Caco-2 (cell line): ENCODE results near the gene ADGRL2. TPM values are rescaled to one million over a fixed set of nuclear protein-coding genes. Genes with fewer than 3 reads are reported as not detected.

Experiments used
- BruUV-seq: library from RNA; stranded (reverse); fragments of 400-500 nt; replicated peaks from 2 replicates; lab custom pipeline; 2021; lab: Mats Ljungman, UMichigan
- CTCF ChIA-PET: fragments of 300-600 bp; sonication (Branson Sonifier 250); formaldehyde crosslinking; loops from one replicate; lab custom pipeline; 2022; ENCODE audit warnings: antibody characterized with exemption; lab: Charles Lee
- POLR2A ChIA-PET: fragments of 300-600 bp; sonication (Branson Sonifier 250); formaldehyde crosslinking; loops from one replicate; lab custom pipeline; 2022; ENCODE audit warnings: antibody characterized with exemption; lab: Charles Lee
- DNase-seq, 2 experiments: peaks; one replicate each; pipeline versions ENCODE4 v3.0.0 to v3.0.0-alpha.2; 2020 to 2022
- H3K27me3 ChIP-seq: replicated peaks from 2 replicates; pipeline ENCODE4 v1.6.0; 2011; ENCODE audit warnings: low read length; ENCODE audit not compliant: control insufficient read depth, insufficient read depth
- H3K36me3 ChIP-seq: 2 replicates; pipeline ENCODE4 v1.5.1; 2011; ENCODE audit warnings: low read length; ENCODE audit not compliant: control insufficient read depth, insufficient read depth
- H3K4me1 ChIP-seq: fragments of 250-450 bp; sonication (Bioruptor Pico); 2 replicates; pipeline ENCODE4 v1.5.1; 2020; ENCODE audit warnings: mild to moderate bottlenecking
- H3K4me3 ChIP-seq: 2 replicates; pipeline ENCODE4 v1.5.1; 2011; ENCODE audit warnings: low read depth, mild to moderate bottlenecking, control low read depth, low read length
- H3K9me3 ChIP-seq: fragments of 250-450 bp; sonication (Bioruptor Pico); 2 replicates; pipeline ENCODE4 v1.5.1; 2020; ENCODE audit warnings: mild to moderate bottlenecking, moderate library complexity
- H3K27ac Mint-ChIP-seq: one replicate; pipeline ENCODE4 v1.8.0; 2022; ENCODE audit warnings: mixed read lengths; ENCODE audit not compliant: unreplicated experiment
- H3K27me3 Mint-ChIP-seq: one replicate; pipeline ENCODE4 v1.8.0; 2022; ENCODE audit warnings: mixed read lengths; ENCODE audit not compliant: insufficient read depth, unreplicated experiment
- H3K36me3 Mint-ChIP-seq: one replicate; pipeline ENCODE4 v1.8.0; 2022; ENCODE audit warnings: mild to moderate bottlenecking, mixed read lengths; ENCODE audit not compliant: insufficient read depth, unreplicated experiment
- H3K4me1 Mint-ChIP-seq: one replicate; pipeline ENCODE4 v1.8.0; 2022; ENCODE audit warnings: low read depth, mixed read lengths; ENCODE audit not compliant: unreplicated experiment
- H3K4me3 Mint-ChIP-seq: one replicate; pipeline ENCODE4 v1.8.0; 2022; ENCODE audit warnings: mild to moderate bottlenecking, moderate library complexity, mixed read lengths; ENCODE audit not compliant: unreplicated experiment
- H3K9me3 Mint-ChIP-seq: one replicate; pipeline ENCODE4 v1.8.0; 2022; ENCODE audit warnings: mixed read lengths; ENCODE audit not compliant: unreplicated experiment
- intact Hi-C: fragments of 100-400 bp; cut with micrococcal nuclease; formaldehyde crosslinking; loops from one replicate; pipeline ENCODE4 v1.10.0; 2022; ENCODE audit not compliant: unreplicated experiment
- total RNA-seq: library from RNA; stranded (reverse); gene quantifications from 2 replicates; pipeline ENCODE4 v1.2.3, GENCODE V29; 2022
- TF ChIP-seq, protein P1 (sequence below), 2 experiments: fragments of 200-600 bp in 1 of 2; IDR thresholded peaks; 1 replicate in 1 of 2; 2 replicates in 1 of 2; pipeline versions ENCODE4 v1.5.1 to v1.8.0; 2011 to 2022; ENCODE audit warnings: antibody characterized with exemption in 1 of 2, control low read depth in 1 of 2, inconsistent platforms in 1 of 2, low read depth in 1 of 2, low read length in 1 of 2, mild to moderate bottlenecking in 1 of 2, moderate library complexity in 1 of 2; ENCODE audit not compliant: insufficient read depth in 1 of 2, severe bottlenecking in 1 of 2, unreplicated experiment in 1 of 2

The ADGRL2 gene
- total RNA-seq, 1 experiment from 2014 or later, result 3.8 TPM

DNA sequence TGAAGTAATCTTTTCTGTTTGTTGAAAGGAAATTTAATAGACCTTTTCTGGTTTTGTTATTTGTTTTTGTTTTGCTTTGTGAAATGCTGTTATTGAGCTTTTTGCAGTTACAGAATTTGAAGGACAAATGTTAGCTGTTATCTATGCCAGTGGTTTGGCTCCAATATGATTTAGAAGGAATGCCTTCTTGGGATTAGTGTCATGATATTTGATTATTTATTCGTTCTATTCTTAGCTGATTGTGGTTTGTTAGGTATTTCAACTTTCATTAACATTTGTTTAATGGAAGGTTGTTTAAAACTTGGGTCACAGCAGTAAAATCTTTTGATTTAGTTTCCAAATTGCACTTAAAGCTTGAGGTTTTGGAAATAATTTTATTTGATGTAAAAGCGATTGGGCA lies 33.5 kb downstream of the ADGRL2 start:
- Mint-ChIP-seq H3K27ac (no peak overlapping the region), H3K36me3 (no peaks in the 10 kb centered on the region), H3K27me3 (peaks cover 3% of the 10 kb centered on the region), H3K4me3 (no peak overlapping the region), H3K4me1 (no peaks in the 10 kb centered on the region), H3K9me3 (no peaks in the 10 kb centered on the region)
- no peaks in the 10 kb centered on the region for H3K4me1 ChIP-seq
- CTCF ChIA-PET, result no interaction called here
- POLR2A ChIA-PET, result no interaction called here
- no peak overlapping the region for H3K4me3 ChIP-seq
- no peaks in the 10 kb centered on the region for H3K36me3 ChIP-seq
- no peaks in the 10 kb centered on the region for H3K27me3 ChIP-seq
- H3K9me3 ChIP-seq, result no peaks in the 10 kb centered on the region
- TF ChIP-seq, protein P1, sequence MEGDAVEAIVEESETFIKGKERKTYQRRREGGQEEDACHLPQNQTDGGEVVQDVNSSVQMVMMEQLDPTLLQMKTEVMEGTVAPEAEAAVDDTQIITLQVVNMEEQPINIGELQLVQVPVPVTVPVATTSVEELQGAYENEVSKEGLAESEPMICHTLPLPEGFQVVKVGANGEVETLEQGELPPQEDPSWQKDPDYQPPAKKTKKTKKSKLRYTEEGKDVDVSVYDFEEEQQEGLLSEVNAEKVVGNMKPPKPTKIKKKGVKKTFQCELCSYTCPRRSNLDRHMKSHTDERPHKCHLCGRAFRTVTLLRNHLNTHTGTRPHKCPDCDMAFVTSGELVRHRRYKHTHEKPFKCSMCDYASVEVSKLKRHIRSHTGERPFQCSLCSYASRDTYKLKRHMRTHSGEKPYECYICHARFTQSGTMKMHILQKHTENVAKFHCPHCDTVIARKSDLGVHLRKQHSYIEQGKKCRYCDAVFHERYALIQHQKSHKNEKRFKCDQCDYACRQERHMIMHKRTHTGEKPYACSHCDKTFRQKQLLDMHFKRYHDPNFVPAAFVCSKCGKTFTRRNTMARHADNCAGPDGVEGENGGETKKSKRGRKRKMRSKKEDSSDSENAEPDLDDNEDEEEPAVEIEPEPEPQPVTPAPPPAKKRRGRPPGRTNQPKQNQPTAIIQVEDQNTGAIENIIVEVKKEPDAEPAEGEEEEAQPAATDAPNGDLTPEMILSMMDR (IDR thresholded peaks at IDR 0.05; ENCODE audit: insufficient read depth in 1 of 2, low read depth in 1 of 2, low read length in 1 of 2, severe bottlenecking in 1 of 2, unreplicated experiment in 1 of 2), result no peak
- no peak for DNase-seq
- no TSS peak for BruUV-seq
- intact Hi-C loops, result no loop called here

DNA sequence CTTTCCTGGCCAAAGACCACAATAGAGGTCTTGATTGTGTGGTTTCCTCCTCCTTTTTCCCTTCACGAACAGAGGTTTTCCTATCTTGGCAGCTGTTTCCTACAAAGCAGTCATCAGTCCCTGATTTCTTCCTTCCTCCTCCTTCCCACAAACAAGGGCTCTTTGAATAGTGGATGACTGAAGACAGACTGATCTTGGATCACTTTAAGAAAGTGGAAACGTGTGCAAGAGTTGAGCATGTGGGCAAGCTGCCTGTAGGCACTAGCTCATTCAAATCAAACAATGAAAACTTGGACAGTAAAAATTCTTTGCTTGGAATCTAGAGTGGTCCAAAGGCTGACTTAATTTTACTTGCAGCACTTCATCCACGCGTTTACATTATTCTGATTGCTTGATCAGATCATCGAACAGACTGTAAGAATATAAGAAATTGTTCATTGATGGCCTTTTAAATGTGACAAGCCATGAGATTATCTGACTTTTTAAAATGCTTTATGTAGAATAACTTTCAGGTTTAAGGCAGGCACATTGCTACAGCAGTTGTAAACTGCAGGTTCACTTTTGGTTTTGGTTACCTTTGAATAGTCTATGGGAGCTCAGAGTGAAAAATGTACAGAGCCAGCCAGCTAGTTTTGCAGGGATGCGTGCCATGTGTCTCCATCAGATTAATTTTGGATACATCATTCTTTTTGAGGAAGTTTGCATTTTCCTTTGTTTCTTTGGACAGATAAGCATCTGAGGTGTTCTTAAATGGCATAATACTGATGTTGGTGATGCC lies 34.4 kb downstream of the ADGRL2 start:
- intact Hi-C loops, result no loop called here
- TF ChIP-seq, protein P1 (IDR thresholded peaks at IDR 0.05; ENCODE audit: insufficient read depth in 1 of 2, low read depth in 1 of 2, low read length in 1 of 2, severe bottlenecking in 1 of 2, unreplicated experiment in 1 of 2), result no peak
- Mint-ChIP-seq H3K9me3 (no peaks in the 10 kb centered on the region), H3K36me3 (no peaks in the 10 kb centered on the region), H3K4me1 (no peaks in the 10 kb centered on the region), H3K27me3 (peaks cover 3% of the 10 kb centered on the region), H3K4me3 (no peak overlapping the region), H3K27ac (no peak overlapping the region)
- no peaks in the 10 kb centered on the region for H3K9me3 ChIP-seq
- CTCF ChIA-PET, result no interaction called here
- POLR2A ChIA-PET, result no interaction called here
- H3K4me1 ChIP-seq, result no peaks in the 10 kb centered on the region
- no peak for DNase-seq
- no peaks in the 10 kb centered on the region for H3K27me3 ChIP-seq
- no peak overlapping the region for H3K4me3 ChIP-seq
- no peaks in the 10 kb centered on the region for H3K36me3 ChIP-seq
- no TSS peak for BruUV-seq

DNA sequence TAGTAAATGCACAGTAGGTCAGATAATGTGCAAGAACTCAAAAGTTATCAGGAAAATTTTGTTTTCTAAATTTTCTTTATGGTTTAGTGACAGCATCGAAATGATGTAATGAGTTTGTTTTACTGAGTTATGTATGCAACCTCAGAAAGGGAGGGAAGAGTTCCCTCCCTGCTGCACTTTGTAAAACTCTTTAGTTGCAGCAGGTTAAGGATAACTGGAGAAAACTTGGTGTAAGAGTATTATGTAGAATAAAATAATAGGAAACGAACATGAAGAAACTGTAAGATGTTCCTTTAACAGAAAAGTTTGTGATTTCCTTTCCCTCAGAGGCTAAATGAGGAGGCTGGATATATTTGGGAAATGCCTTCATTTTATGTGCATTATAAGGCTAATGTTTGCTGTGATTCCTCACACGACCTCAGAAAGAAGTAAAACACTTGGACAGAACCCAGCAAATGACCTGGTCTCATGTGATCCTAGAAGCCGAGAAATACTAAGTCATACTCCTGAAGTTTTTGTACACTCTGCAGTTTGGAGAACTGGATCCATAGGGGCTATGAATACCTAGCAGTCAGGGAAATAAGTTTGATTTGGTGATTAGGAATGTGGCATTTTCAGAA lies 35.4 kb downstream of the ADGRL2 start:
- Histone ChIP-seq H3K36me3 (no peaks in the 10 kb centered on the region), H3K9me3 (no peaks in the 10 kb centered on the region), H3K4me1 (no peaks in the 10 kb centered on the region), H3K4me3 (no peak overlapping the region), H3K27me3 (no peaks in the 10 kb centered on the region)
- Mint-ChIP-seq H3K27me3 (peaks cover 3% of the 10 kb centered on the region), H3K4me3 (no peak overlapping the region), H3K36me3 (no peaks in the 10 kb centered on the region), H3K9me3 (no peaks in the 10 kb centered on the region), H3K4me1 (no peaks in the 10 kb centered on the region), H3K27ac (no peak overlapping the region)
- intact Hi-C loops, result no loop called here
- CTCF ChIA-PET, result no interaction called here
- TF ChIP-seq, protein P1 (IDR thresholded peaks at IDR 0.05; ENCODE audit: insufficient read depth in 1 of 2, low read depth in 1 of 2, low read length in 1 of 2, severe bottlenecking in 1 of 2, unreplicated experiment in 1 of 2), result no peak
- BruUV-seq, result no TSS peak
- DNase-seq, result no peak
- POLR2A ChIA-PET, result no interaction called here
